MCF 10A (cell line): ENCODE results near the gene DNAI4. TPM values are rescaled to one million over a fixed set of nuclear protein-coding genes. Genes with fewer than 3 reads are reported as not detected.
A peak's percentile ranks its signal among the peaks of the same experiment; 100 is the strongest.
"Not testable (repeated sequence)": the region's sequence is repeated elsewhere in the genome, so short reads cannot be mapped to it uniquely, and the experiment has no call there.

Experiments used
- Bru-seq: library from RNA; stranded (reverse); fragments of 400-500 nt; gene quantifications from one replicate; lab custom pipeline; 2021; lab: Mats Ljungman, UMichigan
- BruChase-seq, 2 experiments: library from RNA; stranded (reverse); fragments of 400-500 nt; gene quantifications; one replicate each; lab custom pipeline; 2021; lab: Mats Ljungman, UMichigan
- BruUV-seq: library from RNA; stranded (reverse); fragments of 400-500 nt; replicated peaks from 2 replicates; lab custom pipeline; 2021; lab: Mats Ljungman, UMichigan
- CTCF ChIA-PET: fragments of 300-600 bp; sonication (Branson Sonifier 250); formaldehyde crosslinking; extraction: SDS; loops from one replicate; lab custom pipeline; 2021; ENCODE audit warnings: antibody characterized with exemption, inconsistent platforms; lab: Yijun Ruan, JAX
- POLR2A ChIA-PET: fragments of 300-600, 350-650 bp; sonication (Branson Sonifier 250); formaldehyde crosslinking; extraction: SDS; loops from one replicate; lab custom pipeline; 2020; ENCODE audit warnings: antibody characterized with exemption, inconsistent platforms; lab: Yijun Ruan, JAX
- DNase-seq: peaks from one replicate; pipeline ENCODE4 v3.0.0-alpha.2; 2018; ENCODE audit not compliant: unreplicated experiment
- H3K27ac Mint-ChIP-seq: one replicate; pipeline ENCODE4 v1.8.0; 2022; ENCODE audit warnings: mild to moderate bottlenecking, low read depth, mixed read lengths; ENCODE audit not compliant: unreplicated experiment
- H3K27me3 Mint-ChIP-seq: one replicate; pipeline ENCODE4 v1.8.0; 2022; ENCODE audit warnings: mixed read lengths; ENCODE audit not compliant: insufficient read depth, unreplicated experiment
- H3K36me3 Mint-ChIP-seq: one replicate; pipeline ENCODE4 v1.8.0; 2022; ENCODE audit warnings: mild to moderate bottlenecking, moderate library complexity, mixed read lengths; ENCODE audit not compliant: insufficient read depth, unreplicated experiment
- H3K4me1 Mint-ChIP-seq: one replicate; pipeline ENCODE4 v1.8.0; 2022; ENCODE audit warnings: mixed read lengths; ENCODE audit not compliant: insufficient read depth, unreplicated experiment
- H3K4me3 Mint-ChIP-seq: one replicate; pipeline ENCODE4 v1.8.0; 2022; ENCODE audit warnings: mild to moderate bottlenecking, moderate library complexity, mixed read lengths; ENCODE audit not compliant: unreplicated experiment
- H3K9me3 Mint-ChIP-seq: one replicate; pipeline ENCODE4 v1.8.0; 2022; ENCODE audit warnings: mixed read lengths; ENCODE audit not compliant: unreplicated experiment
- CTCF ChIP-seq: fragments of 200-600 bp; IDR thresholded peaks from one replicate; pipeline ENCODE4 v1.8.0; 2022; ENCODE audit warnings: antibody characterized with exemption, mild to moderate bottlenecking; ENCODE audit not compliant: unreplicated experiment
- intact Hi-C: fragments of 100-400 bp; cut with micrococcal nuclease; formaldehyde crosslinking; loops from 2 replicates; pipeline ENCODE4 v1.14.1; 2022
- long read RNA-seq: library from polyadenylated mRNA; stranded (forward); transcript quantifications from one replicate; pipeline ENCODE4 v2.0.0, GENCODE V29; 2022
- total RNA-seq: library from RNA; stranded (reverse); gene quantifications from 2 replicates; pipeline ENCODE4 v1.2.3, GENCODE V29; 2022

The DNAI4 gene, protein sequence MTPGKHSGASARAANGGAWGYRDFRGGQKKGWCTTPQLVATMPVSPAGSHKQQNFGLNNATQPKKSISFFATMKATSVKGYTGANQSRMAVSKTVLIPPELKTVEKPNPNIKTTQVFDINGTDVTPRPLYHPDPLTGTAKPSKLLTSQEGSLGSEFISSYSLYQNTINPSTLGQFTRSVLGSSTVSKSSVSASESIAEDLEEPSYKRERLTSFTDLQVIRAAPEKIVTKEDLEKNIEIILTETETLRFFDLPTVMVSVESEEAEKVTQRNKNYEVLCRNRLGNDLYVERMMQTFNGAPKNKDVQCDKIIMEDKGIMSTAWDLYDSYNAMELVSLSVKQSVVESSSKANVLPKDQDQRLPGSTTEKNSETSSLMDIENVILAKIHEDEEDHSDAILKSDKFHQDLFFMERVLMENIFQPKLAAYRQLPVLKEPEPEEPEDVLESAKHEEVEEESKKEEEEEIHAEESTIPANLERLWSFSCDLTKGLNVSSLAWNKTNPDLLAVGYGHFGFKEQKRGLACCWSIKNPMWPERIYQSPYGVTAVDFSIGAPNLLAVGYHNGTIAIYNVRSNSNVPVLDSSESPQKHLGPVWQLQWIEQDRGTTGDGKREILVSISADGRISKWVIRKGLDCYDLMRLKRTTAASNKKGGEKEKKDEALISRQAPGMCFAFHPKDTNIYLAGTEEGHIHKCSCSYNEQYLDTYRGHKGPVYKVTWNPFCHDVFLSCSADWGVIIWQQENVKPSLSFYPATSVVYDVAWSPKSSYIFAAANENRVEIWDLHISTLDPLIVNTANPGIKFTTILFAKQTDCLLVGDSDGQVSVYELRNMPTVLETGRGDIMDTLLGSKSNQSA
- total RNA-seq (7.2 and 9.6 TPM in 2 replicates), Bru-seq, nascent RNA (percentile 61 among the genes with signal in this experiment), BruChase-seq, experiment 1, labeled RNA remaining after a 6-hour chase (percentile 64 among the genes with signal in this experiment), BruChase-seq, experiment 2, labeled RNA remaining after a 2-hour chase (percentile 70 among the genes with signal in this experiment)
- long read RNA-seq, partial matches to known transcripts = 0 of 9 reads
- long read RNA-seq, other reads (novel, unspliced or antisense) = 5 of 9 reads

- no peak for TF ChIP-seq CTCF
- no TSS peak for BruUV-seq
- intact Hi-C loops = loop anchor here (1.0 to 10.0 kb wide), 3 partner anchors 127 to 650 kb away; partner anchors contain the start of gene SLC35D1
- POLR2A ChIA-PET = interaction anchor here (0.6 to 3.2 kb wide), 23 partner anchors 7 to 1572 kb away, joined by 3 to 76 read pairs (median 4); partner anchors contain the start of gene SLC35D1
- Mint-ChIP-seq H3K9me3 (no peaks in the 10 kb centered on the region), H3K36me3 (peaks cover 20% of the 10 kb centered on the region), H3K4me1 (peaks cover 43% of the 10 kb centered on the region), H3K27me3 (no peaks in the 10 kb centered on the region), H3K27ac (peak within 1 kb of the TSS; percentile 96), H3K4me3 (peak within 1 kb of the TSS; percentile 95)
- peak; percentile 99 for DNase-seq
- CTCF ChIA-PET = interaction anchor here (0.5 to 1.8 kb wide), 6 partner anchors 9 to 1877 kb away, joined by 3 to 4 read pairs (median 3); no protein-coding TSS in a partner anchor
Observed at GRCh38 chr1:66924756-66925557, at the start of gene DNAI4, which contains the start of gene MIER1. DNAI4 (minus strand) TSS chr1:66924856; CDS start chr1:66924831, 25 bp downstream. MIER1 (plus strand) TSS chr1:66924990; CDS start chr1:66925029, 39 bp downstream.

GRCh38 chr1:66968574-66968973 is 43.9 kb upstream of the DNAI4 start:
- intact Hi-C loops = no loop called here
- no peak for DNase-seq
- TF ChIP-seq CTCF = no peak
- Mint-ChIP-seq H3K4me1 (peaks cover 6% of the 10 kb centered on the region), H3K9me3 (peaks cover 8% of the 10 kb centered on the region), H3K4me3 (no peak overlapping the region), H3K27ac (no peak overlapping the region), H3K27me3 (no peaks in the 10 kb centered on the region), H3K36me3 (peaks cover 88% of the 10 kb centered on the region)
- ChIA-PET POLR2A (no interaction called here), CTCF (no interaction called here)
- BruUV-seq = no TSS peak

DNA sequence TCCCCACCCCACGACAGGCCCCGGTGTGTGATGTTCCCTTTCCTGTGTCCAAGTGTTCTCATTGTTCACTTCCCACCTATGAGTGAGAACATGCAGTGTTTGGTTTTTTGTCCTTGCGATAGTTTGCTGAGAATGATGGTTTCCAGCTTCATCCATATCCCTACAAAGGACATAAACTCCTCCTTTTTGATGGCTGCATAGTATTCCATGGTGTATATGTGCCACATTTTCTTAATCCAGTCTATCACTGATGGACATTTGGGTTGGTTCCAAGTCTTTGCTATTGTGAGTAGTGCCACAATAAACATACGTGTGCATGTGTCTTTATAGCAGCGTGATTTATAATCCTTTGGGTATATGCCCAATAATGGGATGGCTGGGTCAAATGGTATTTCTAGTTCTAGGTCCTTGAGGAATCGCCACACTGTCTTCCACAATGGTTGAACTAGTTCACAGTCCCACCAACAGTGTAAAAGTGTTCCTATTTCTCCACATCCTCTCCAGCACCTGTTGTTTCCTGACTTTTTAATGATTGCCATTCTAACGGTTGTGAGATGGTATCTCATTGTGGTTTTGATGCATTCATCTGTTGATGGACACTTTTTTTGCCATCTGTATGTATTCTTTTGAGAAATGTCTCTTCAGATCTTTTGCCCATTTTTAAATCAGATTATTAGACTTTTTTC is 41.7 kb upstream of the DNAI4 start:
- CTCF ChIA-PET, H3K9me3 Mint-ChIP-seq, intact Hi-C loops, DNase-seq, H3K27me3 Mint-ChIP-seq, BruUV-seq, H3K4me3 Mint-ChIP-seq, H3K27ac Mint-ChIP-seq, H3K4me1 Mint-ChIP-seq: not testable (repeated sequence)
- POLR2A ChIA-PET = interaction anchor here (0.6 to 0.8 kb wide), 3 partner anchors 11 to 653 kb away, joined by 3 read pairs; no protein-coding TSS in a partner anchor
- H3K36me3 Mint-ChIP-seq = peaks cover 94% of the 10 kb centered on the region
